K562 (cell line): ENCODE measurements around the gene SYNPO. TPM values are rescaled to one million over a fixed set of nuclear protein-coding genes. Genes with fewer than 3 reads are reported as not detected.

Source experiments
- BRD4 ChIP-seq: fragments of 200-600 bp; sonication (generic); IDR thresholded peaks from 2 replicates; pipeline ENCODE4 v1.6.1; 2017; ENCODE audit warnings: inconsistent platforms
- BRF2 ChIP-seq: IDR thresholded peaks from 3 replicates; pipeline ENCODE4 v1.6.1; 2011; ENCODE audit warnings: borderline replicate concordance, mild to moderate bottlenecking; ENCODE audit not compliant: insufficient read length, insufficient read depth
- CHCHD3 ChIP-seq: fragments of 250-450 bp; sonication (Bioruptor Pico); IDR thresholded peaks from 2 replicates; pipeline ENCODE4 v2.1.2; 2022; ENCODE audit warnings: mild to moderate bottlenecking
- DPF2 ChIP-seq: fragments of 450-650 bp; IDR thresholded peaks from 2 replicates; pipeline ENCODE4 v1.6.1; 2016
- ELF4 ChIP-seq: fragments of 450-650 bp; formaldehyde crosslinking; IDR thresholded peaks from 2 replicates; pipeline ENCODE4 v1.4.0; 2022; ENCODE audit warnings: missing genetic modification characterization
- ETV5 ChIP-seq: sonication (generic); formaldehyde crosslinking; IDR thresholded peaks from 2 replicates; pipeline ENCODE4 v1.4.0; 2020; ENCODE audit warnings: low read depth, mild to moderate bottlenecking, missing genetic modification reagents
- FOXA3 ChIP-seq, 2 experiments: fragments of 450-650 bp in 1 of 2; sonication (generic) in 1 of 2; formaldehyde crosslinking; IDR thresholded peaks in 1 of 2; conservative IDR thresholded peaks in 1 of 2; 2 replicates each; pipeline versions ENCODE4 v1.4.0 to v1.8.0; 2020 to 2022; ENCODE audit warnings: mild to moderate bottlenecking in 2 of 2, missing genetic modification reagents in 1 of 2
- FOXJ3 ChIP-seq: sonication (generic); formaldehyde crosslinking; IDR thresholded peaks from 2 replicates; pipeline ENCODE4 v1.4.0; 2020; ENCODE audit warnings: mild to moderate bottlenecking, missing genetic modification reagents
- KLF1 ChIP-seq: fragments of 450-650 bp; IDR thresholded peaks from 2 replicates; pipeline ENCODE4 v1.6.1; 2016; ENCODE audit warnings: missing genetic modification characterization, missing compliant biosample characterization
- KLF16 ChIP-seq: IDR thresholded peaks from 2 replicates; pipeline ENCODE4 v1.6.1; 2016; ENCODE audit warnings: antibody characterized with exemption
- MLX ChIP-seq, 2 experiments: fragments of 450-650 bp in 1 of 2; sonication (generic) in 1 of 2; formaldehyde crosslinking; conservative IDR thresholded peaks; 2 replicates each; pipeline versions ENCODE4 v1.4.0 to v1.8.1; 2020 to 2022; ENCODE audit warnings: mild to moderate bottlenecking in 1 of 2, missing genetic modification reagents in 1 of 2
- NEUROD1 ChIP-seq: fragments of 150-350 bp; IDR thresholded peaks from 2 replicates; pipeline ENCODE4 v1.6.1; 2014; ENCODE audit warnings: borderline replicate concordance, low read length, low read depth; ENCODE audit not compliant: partially characterized antibody
- NR2C2 ChIP-seq, 2 experiments: fragments of 200-800 bp in 1 of 2; sonication (Bioruptor generic) in 1 of 2; sonication (generic) in 1 of 2; formaldehyde crosslinking in 1 of 2; IDR thresholded peaks; 2 replicates each; pipeline versions ENCODE4 v1.6.1 to v1.8.0; 2016 to 2022; ENCODE audit warnings: mild to moderate bottlenecking in 1 of 2, missing compliant biosample characterization in 1 of 2, missing genetic modification characterization in 1 of 2, missing genetic modification reagents in 1 of 2
- NR2F6 ChIP-seq: fragments of 450-650 bp; formaldehyde crosslinking; IDR thresholded peaks from 2 replicates; pipeline ENCODE4 v1.4.0; 2020; ENCODE audit warnings: mild to moderate bottlenecking
- POLR2G ChIP-seq: fragments of 200-400 bp; formaldehyde crosslinking; IDR thresholded peaks from 2 replicates; pipeline ENCODE4 v1.6.1; 2017; ENCODE audit warnings: low read depth, mild to moderate bottlenecking, antibody characterized with exemption, low read length, moderate library complexity
- SAFB ChIP-seq: fragments of 200-400 bp; formaldehyde crosslinking; IDR thresholded peaks from 2 replicates; pipeline ENCODE4 v1.6.1; 2017; ENCODE audit warnings: low read depth, low read length, borderline replicate concordance
- SREBF1 ChIP-seq: fragments of 150-350 bp; IDR thresholded peaks from 2 replicates; pipeline ENCODE4 v1.6.1; 2014; ENCODE audit warnings: antibody characterized with exemption, low read depth, low read length, borderline replicate concordance
- SRSF3 ChIP-seq: fragments of 200-400 bp; formaldehyde crosslinking; IDR thresholded peaks from 2 replicates; pipeline ENCODE4 v1.6.1; 2016; ENCODE audit warnings: mild to moderate bottlenecking, low read length, moderate library complexity; ENCODE audit not compliant: insufficient read depth
- TEAD1 ChIP-seq, 2 experiments: fragments of 450-650 bp in 1 of 2; sonication (generic) in 1 of 2; formaldehyde crosslinking; IDR thresholded peaks; 2 replicates each; pipeline versions ENCODE4 v1.4.0 to v1.8.0; 2020 to 2022; ENCODE audit warnings: mild to moderate bottlenecking in 2 of 2, missing genetic modification reagents in 1 of 2
- ZBTB34 ChIP-seq: fragments of 250-450 bp; sonication (Bioruptor Pico); IDR thresholded peaks from 2 replicates; pipeline ENCODE4 v1.8.0; 2021; ENCODE audit warnings: mild to moderate bottlenecking, moderate library complexity
- ZNF324 ChIP-seq: fragments of 250-450 bp; sonication (Bioruptor Pico); IDR thresholded peaks from 2 replicates; pipeline ENCODE4 v1.4.0; 2020; ENCODE audit warnings: mild to moderate bottlenecking
- ZNF512 ChIP-seq: IDR thresholded peaks from 2 replicates; pipeline ENCODE4 v1.6.1; 2016; ENCODE audit warnings: missing genetic modification characterization, missing compliant biosample characterization
- polyA plus RNA-seq, 8 experiments: library from polyadenylated mRNA; depleted of rRNA in 4 of 8; stranded (reverse) in 5 of 8; unstranded in 3 of 8; fragments of >200 nt; fragmentation: Nextera tagmentation in 2 of 8; fragmentation: Illumina TruSeq in 1 of 8; extraction: Ambion mirVana in 2 of 8; extraction: Trizol in 1 of 8; gene quantifications; 2 replicates each; pipeline versions ENCODE4 v1.2.1 to v1.2.3, GENCODE V29; 2011 to 2014; ENCODE audit warnings: inconsistent platforms in 1 of 8, missing spikeins in 1 of 8
- total RNA-seq, 7 experiments: library from RNA; depleted of rRNA in 6 of 7; stranded (reverse); fragments of >200 nt in 6 of 7; fragmentation: Illumina TruSeq in 2 of 7; extraction: Trizol in 2 of 7; gene quantifications; 2 replicates each; pipeline versions ENCODE4 v1.2.1 to v1.2.3, GENCODE V29; 2011 to 2021; ENCODE audit warnings: low replicate concordance in 1 of 7

Gene SYNPO
- total and polyA plus RNA-seq, 9 of the 15 experiments (the other 6 are each of a cell fraction or from before 2014, with no cell fraction given) = 0.01 to 0.31 (median 0.03) TPM; not detected in 4

- TF ChIP-seq ZNF512 (tag) = no peak
- no peak for TF ChIP-seq ELF4
- no peak for TF ChIP-seq ZNF324 (CRISPR knock-in tag)
- peak; percentile 96 for TF ChIP-seq ETV5
- TF ChIP-seq POLR2G = peak; percentile 90
- TF ChIP-seq CHCHD3 = no peak
- TF ChIP-seq NR2C2 (CRISPR knock-in tag; IDR thresholded peaks at IDR 0.05) = 0 out of 2 replicates have a peak, but pooled peaks have one; percentile 37
- peak; percentile 72; the same call in 1 of the 2 replicates for TF ChIP-seq NR2C2 (tag; IDR thresholded peaks at IDR 0.05)
- 0 out of 2 replicates have a peak, but pooled peaks have one; percentile 31 for TF ChIP-seq SRSF3
- TF ChIP-seq KLF16 = 0 out of 2 replicates have a peak, but pooled peaks have one; percentile 38
- TF ChIP-seq SREBF1 = no peak
- no peak for TF ChIP-seq FOXJ3 (CRISPR knock-in tag)
- no peak for TF ChIP-seq SAFB
- no peak for TF ChIP-seq NR2F6 (CRISPR knock-in tag)
- peak; percentile 43 for TF ChIP-seq NEUROD1
- TF ChIP-seq BRD4 = peak; percentile 67
- peak; percentile 81; the same call in 1 of the 2 replicates for TF ChIP-seq KLF1 (tag)
- TF ChIP-seq TEAD1 (CRISPR knock-in tag; IDR thresholded peaks at IDR 0.05) = peak in 1 of 2 experiments; percentile 87; a peak in 2 of 4 replicates
- no peak for TF ChIP-seq BRF2
- no peak for TF ChIP-seq ZBTB34 (CRISPR knock-in tag)
- TF ChIP-seq MLX (CRISPR knock-in tag; conservative IDR thresholded peaks at IDR 0.05) = no peak
- peak; percentile 49; the same call in 1 of the 2 replicates for TF ChIP-seq DPF2
- 0 out of 4 replicates have a peak, but pooled peaks of 1 of the 2 experiments have one; percentile 26 for TF ChIP-seq FOXA3 (CRISPR knock-in tag; conservative IDR thresholded peaks at IDR 0.05 in 1 of 2, IDR thresholded peaks at IDR 0.05 in 1 of 2)
These were observed 60.3 kb downstream of the SYNPO start, which contains the start of gene RBM22 (continued) for GRCh38 chr5:150700594-150701377.
